HepG2 (cell line): ENCODE data around the gene AFF2. TPM values are rescaled to one million over a fixed set of nuclear protein-coding genes. Genes with fewer than 3 reads are reported as not detected.

Source experiments
- ATAC-seq: fragments of 200-7000 bp; cut with Tn5 transposase; 3 replicates; pipeline ENCODE4 v1.9.1; 2020; ENCODE audit warnings: mild to moderate bottlenecking, moderate library complexity
- BruUV-seq: library from RNA; stranded (reverse); fragments of 400-500 nt; replicated peaks from 2 replicates; lab custom pipeline; 2021; lab: Mats Ljungman, UMichigan
- CTCF ChIA-PET: fragments of 300-600 bp; formaldehyde crosslinking; extraction: SDS; loops from one replicate; lab custom pipeline; 2021; ENCODE audit warnings: low total read pairs, inconsistent platforms, low intra/inter-chr PET ratio; lab: Yijun Ruan, JAX
- POLR2A ChIA-PET: fragments of 350-600 bp; sonication (Branson Sonifier 250); formaldehyde crosslinking; loops from one replicate; lab custom pipeline; 2020; ENCODE audit warnings: antibody characterized with exemption, inconsistent platforms; lab: Yijun Ruan, JAX
- DNase-seq: peaks from one replicate; pipeline ENCODE4 v3.0.0-alpha.2; 2015; ENCODE audit warnings: low spot score
- FAIRE-seq: peaks from 3 replicates; lab custom pipeline; 2011; peaks lifted over from hg19 to GRCh38; lab: Jason Lieb, UNC
- H2AFZ ChIP-seq: one replicate; pipeline ENCODE4 v1.6.1; 2011; ENCODE audit warnings: low read length, inconsistent platforms
- H3K27ac ChIP-seq: fragments of 300-600 bp; 3 replicates; pipeline ENCODE4 v1.8.0; 2011; ENCODE audit warnings: mixed run types, mild to moderate bottlenecking, mixed read lengths, low read length, inconsistent platforms; ENCODE audit not compliant: insufficient read depth; ENCODE audit errors: extremely low read length
- H3K27me3 ChIP-seq, 2 experiments: fragments of 200-600 bp in 1 of 2; 2 replicates in 1 of 2; 3 replicates in 1 of 2; pipeline versions ENCODE4 v1.6.0 to v1.8.0; 2011; ENCODE audit warnings: low read length in 2 of 2, mild to moderate bottlenecking in 2 of 2, moderate library complexity in 2 of 2, inconsistent platforms in 1 of 2; ENCODE audit not compliant: insufficient read depth in 2 of 2, control insufficient read depth in 1 of 2
- H3K36me3 ChIP-seq, 2 experiments: fragments of 200-600 bp in 1 of 2; replicated peaks in 1 of 2; 2 replicates in 1 of 2; 3 replicates in 1 of 2; pipeline versions ENCODE4 v1.5.1 to v1.8.0; 2011; ENCODE audit warnings: low read length in 2 of 2, inconsistent platforms in 1 of 2; ENCODE audit not compliant: insufficient read depth in 2 of 2, control insufficient read depth in 1 of 2
- H3K4me1 ChIP-seq: 2 replicates; pipeline ENCODE4 v1.5.1; 2012; ENCODE audit warnings: low read length, inconsistent platforms; ENCODE audit not compliant: insufficient read depth
- H3K4me2 ChIP-seq: 2 replicates; pipeline ENCODE4 v1.6.0; 2011; ENCODE audit warnings: low read depth, low read length, inconsistent platforms
- H3K4me3 ChIP-seq, 3 experiments: fragments of 200-600 bp in 1 of 3; sonication (generic), shearing (Covaris generic) in 1 of 3; replicated peaks in 1 of 3; 2 replicates each; pipeline ENCODE4 v1.5.1; 2011 to 2016; ENCODE audit warnings: low read length in 3 of 3, inconsistent platforms in 2 of 3, low read depth in 2 of 3, mild to moderate bottlenecking in 2 of 3, control low read depth in 1 of 3, mixed read lengths in 1 of 3; ENCODE audit not compliant: insufficient read depth in 1 of 3
- H3K79me2 ChIP-seq: one replicate; pipeline ENCODE4 v1.6.1; 2011; ENCODE audit warnings: low read length, inconsistent platforms; ENCODE audit not compliant: insufficient read depth
- H3K9ac ChIP-seq: 2 replicates; pipeline ENCODE4 v1.6.0; 2011; ENCODE audit warnings: mild to moderate bottlenecking, low read depth, low read length, inconsistent platforms; ENCODE audit not compliant: insufficient read depth
- H3K9me3 ChIP-seq: 2 replicates; pipeline ENCODE4 v1.5.1; 2012; ENCODE audit warnings: mild to moderate bottlenecking, low read length
- H4K20me1 ChIP-seq: 2 replicates; pipeline ENCODE4 v1.6.0; 2011; ENCODE audit warnings: inconsistent platforms, mild to moderate bottlenecking, low read length, moderate library complexity; ENCODE audit not compliant: insufficient read depth
- BCL3 ChIP-seq: sonication (generic); formaldehyde crosslinking; IDR thresholded peaks from 2 replicates; pipeline ENCODE4 v1.5.1; 2020; ENCODE audit warnings: mild to moderate bottlenecking, missing genetic modification reagents, moderate library complexity
- FOXP1 ChIP-seq, 2 experiments: fragments of 450-650 bp in 1 of 2; IDR thresholded peaks; 2 replicates each; pipeline ENCODE4 v1.6.1; 2017 to 2018; ENCODE audit warnings: antibody characterized with exemption in 1 of 2
- HOXA9 ChIP-seq: sonication (generic); formaldehyde crosslinking; IDR thresholded peaks from 2 replicates; pipeline ENCODE4 v1.8.1; 2022; ENCODE audit warnings: missing genetic modification reagents, mild to moderate bottlenecking, moderate library complexity, borderline replicate concordance
- MZF1 ChIP-seq: sonication (generic); formaldehyde crosslinking; IDR thresholded peaks from 2 replicates; pipeline ENCODE4 v1.8.1; 2023; ENCODE audit warnings: mild to moderate bottlenecking, missing genetic modification reagents, borderline replicate concordance
- XBP1 ChIP-seq: sonication (generic); formaldehyde crosslinking; IDR thresholded peaks from 2 replicates; pipeline ENCODE4 v1.5.0; 2020; ENCODE audit warnings: missing genetic modification reagents
- ZBTB3 ChIP-seq: sonication (generic); formaldehyde crosslinking; IDR thresholded peaks from 2 replicates; pipeline ENCODE4 v1.4.0; 2020; ENCODE audit warnings: low read depth, mild to moderate bottlenecking, moderate library complexity, missing genetic modification reagents, borderline replicate concordance
- ZBTB44 ChIP-seq: sonication (generic); formaldehyde crosslinking; IDR thresholded peaks from 2 replicates; pipeline ENCODE4 v1.4.0; 2020; ENCODE audit warnings: missing genetic modification reagents
- ZNF333 ChIP-seq: sonication (generic); formaldehyde crosslinking; IDR thresholded peaks from 2 replicates; pipeline ENCODE4 v1.4.0; 2020; ENCODE audit warnings: mild to moderate bottlenecking, missing genetic modification reagents, borderline replicate concordance
- ZNF530 ChIP-seq: sonication (generic); formaldehyde crosslinking; IDR thresholded peaks from 2 replicates; pipeline ENCODE4 v1.5.0; 2020; ENCODE audit warnings: low read depth, mild to moderate bottlenecking, missing genetic modification reagents
- ZNF567 ChIP-seq: sonication (generic); formaldehyde crosslinking; IDR thresholded peaks from 2 replicates; pipeline ENCODE4 v1.8.1; 2023; ENCODE audit warnings: mild to moderate bottlenecking, missing genetic modification reagents, borderline replicate concordance
- ZNF788 ChIP-seq: sonication (generic); formaldehyde crosslinking; IDR thresholded peaks from 2 replicates; pipeline ENCODE4 v1.5.0; 2020; ENCODE audit warnings: mild to moderate bottlenecking, missing genetic modification reagents, borderline replicate concordance
- ZNF879 ChIP-seq: sonication (generic); formaldehyde crosslinking; IDR thresholded peaks from 2 replicates; pipeline ENCODE4 v1.8.1; 2023; ENCODE audit warnings: missing genetic modification reagents
- WGBS: methylation state at CpG from one replicate; pipeline ENCODE4 v1.1.6; 2017; ENCODE audit warnings: low lambda C conversion rate; 5-methylcytosine and 5-hydroxymethylcytosine counted together
- in situ Hi-C: cut with HindIII; loops from 2 replicates; pipeline ENCODE4 v1.10.0; 2017; ENCODE audit warnings: low pct_unique_long_range_greater_than_20kb; ENCODE audit not compliant: extremely low pct_ligation_motif_present
- intact Hi-C: fragments of 100-400 bp; cut with micrococcal nuclease; formaldehyde crosslinking; loops from one replicate; pipeline ENCODE4 v1.10.0; 2022; ENCODE audit not compliant: unreplicated experiment
- polyA plus RNA-seq, 8 experiments: library from polyadenylated mRNA; depleted of rRNA in 3 of 8; stranded (reverse) in 7 of 8; unstranded in 1 of 8; fragments of >200 nt; fragmentation: Illumina TruSeq in 4 of 8; extraction: Trizol in 4 of 8; gene quantifications; 2 replicates each; pipeline versions ENCODE4 v1.2.1 to v1.2.3, GENCODE V29; 2011 to 2016; ENCODE audit warnings: low read depth in 4 of 8, missing spikeins in 1 of 8, mixed read lengths in 1 of 8; ENCODE audit not compliant: insufficient read depth in 1 of 8
- total RNA-seq, 5 experiments: library from RNA; depleted of rRNA; stranded (reverse); fragments of >200 nt; fragmentation: Illumina TruSeq; extraction: Trizol; gene quantifications; 2 replicates each; pipeline ENCODE4 v1.2.3, GENCODE V29; 2016; ENCODE audit warnings: low read depth in 1 of 5

The AFF2 gene
- total and polyA plus RNA-seq, 2 of the 13 experiments (the other 11 are each of a cell fraction or from before 2014, with no cell fraction given), result not detected

- TF ChIP-seq ZNF879 (no peak), ZBTB44 (no peak), ZNF788 (CRISPR knock-in tag) (no peak), MZF1 (CRISPR knock-in tag) (no peak)
- intact Hi-C loops (no loop called here), in situ Hi-C loops (no loop called here)
- Histone ChIP-seq H3K27me3 (no peaks in the 10 kb centered on the region), H2AFZ (no peak overlapping the region), H3K9me3 (no peaks in the 10 kb centered on the region), H3K9ac (no peak overlapping the region), H4K20me1 (no peaks in the 10 kb centered on the region), H3K4me3 (no peak overlapping the region), H3K79me2 (no peaks in the 10 kb centered on the region), H3K4me2 (no peak overlapping the region), H3K27ac (no peak overlapping the region), H3K4me1 (no peaks in the 10 kb centered on the region), H3K36me3 (no peaks in the 10 kb centered on the region)
- CTCF ChIA-PET, result no interaction called here
- WGBS, result 0% methylated on average over 3 of the region's 3 CpGs
- no peak for DNase-seq
- POLR2A ChIA-PET, result no interaction called here
- ATAC-seq, result no peak
- no peak for FAIRE-seq
- BruUV-seq, result no TSS peak
Observed at GRCh38 chrX:148904421-148905111, 404.1 kb downstream of the AFF2 start.

- 0% methylated on average over 2 of the region's 5 CpGs for whole genome bisulfite sequencing
- no peak for TF ChIP-seq XBP1 (CRISPR knock-in tag)
- no peak for TF ChIP-seq ZNF333
- TF ChIP-seq HOXA9 (CRISPR knock-in tag), result no peak
- TF ChIP-seq ZNF567 (CRISPR knock-in tag), result no peak
- TF ChIP-seq FOXP1 (IDR thresholded peaks at IDR 0.05), result no peak
- no peak for TF ChIP-seq FOXP1 (CRISPR knock-in tag; IDR thresholded peaks at IDR 0.05)
- no peak for TF ChIP-seq BCL3
- TF ChIP-seq ZBTB3 (CRISPR knock-in tag), result no peak
- TF ChIP-seq ZNF530, result no peak
- Histone ChIP-seq H3K27ac (no peak overlapping the region), H4K20me1 (no peaks in the 10 kb centered on the region), H3K9me3 (no peaks in the 10 kb centered on the region), H3K4me1 (no peaks in the 10 kb centered on the region), H3K36me3 (no peaks in the 10 kb centered on the region), H3K9ac (no peak overlapping the region), H3K79me2 (no peaks in the 10 kb centered on the region), H3K4me2 (no peak overlapping the region), H3K4me3 (no peak overlapping the region), H3K27me3 (no peaks in the 10 kb centered on the region), H2AFZ (no peak overlapping the region)
- no peak for FAIRE-seq
- CTCF ChIA-PET, result no interaction called here
- in situ Hi-C loops (no loop called here), intact Hi-C loops (no loop called here)
- ATAC-seq, result no peak
- POLR2A ChIA-PET, result no interaction called here
- DNase-seq, result no peak
- BruUV-seq, result no TSS peak
Observed at GRCh38 chrX:148905400-148905799, 405.0 kb downstream of the AFF2 start.
